Astrocyte of the cerebellum (primary cell): ENCODE measurements around the gene MARK4.
"Not testable (repeated sequence)": the region's sequence is repeated elsewhere in the genome, so short reads cannot be mapped to it uniquely, and the experiment has no call there.

Source experiments
- DNase-seq: peaks from one replicate; pipeline ENCODE4 v3.0.0-alpha.2; 2011; ENCODE audit warnings: low read depth
- H3K4me3 ChIP-seq: 2 replicates; pipeline ENCODE4 v1.5.1; 2011; ENCODE audit warnings: mild to moderate bottlenecking, low read depth, low read length, moderate library complexity
- CTCF ChIP-seq: IDR thresholded peaks from 2 replicates; pipeline ENCODE4 v1.5.1; 2012; ENCODE audit warnings: low read length, low read depth, moderate library complexity, mild to moderate bottlenecking; ENCODE audit errors: missing control alignments
- in situ Hi-C: cut with HindIII; loops from 2 replicates; pipeline ENCODE4 v1.10.0; 2017; ENCODE audit warnings: low sequenced_read_pairs

Gene MARK4

GRCh38 chr19:45331411-45331810 lies 80.3 kb downstream of the MARK4 start:
- no peak overlapping the region for H3K4me3 ChIP-seq
- in situ Hi-C loops: no loop called here
- no peak for DNase-seq
- no peak for TF ChIP-seq CTCF

- TF ChIP-seq CTCF: no peak
- DNase-seq: no peak
- in situ Hi-C loops: no loop called here
- H3K4me3 ChIP-seq: no peak overlapping the region
These were observed 82.7 kb downstream of the MARK4 start for GRCh38 chr19:45333609-45334303.

GRCh38 chr19:45334881-45335280 lies 83.8 kb downstream of the MARK4 start:
- in situ Hi-C loops, DNase-seq, H3K4me3 ChIP-seq: not testable (repeated sequence)

- no peak for TF ChIP-seq CTCF
- no peak for DNase-seq
- H3K4me3 ChIP-seq: no peak overlapping the region
- in situ Hi-C loops: no loop called here
These were observed 85.7 kb downstream of the MARK4 start for GRCh38 chr19:45336696-45337251.

- no peak overlapping the region for H3K4me3 ChIP-seq
- in situ Hi-C loops: no loop called here
- DNase-seq: no peak
- TF ChIP-seq CTCF: no peak
These were observed 88.6 kb downstream of the MARK4 start for GRCh38 chr19:45339629-45340028.

GRCh38 chr19:45340232-45340898 lies 89.3 kb downstream of the MARK4 start, which contains the start of gene KLC3:
KLC3 (plus strand) TSS chr19:45340750; CDS start chr19:45345542, 4,792 bp downstream.
- H3K4me3 ChIP-seq: peak within 1 kb of the TSS; percentile 18
- no peak for TF ChIP-seq CTCF
- DNase-seq: no peak
- in situ Hi-C loops: no loop called here
